Ishikawa (cell line): ENCODE data around the gene U2SURP.

ENCODE experiments used
- CEBPB ChIP-seq: IDR thresholded peaks from 2 replicates; pipeline ENCODE4 v1.6.1; 2012
- CREB1 ChIP-seq: IDR thresholded peaks from 2 replicates; pipeline ENCODE4 v1.6.1; 2012; ENCODE audit warnings: low read depth
- EGR1 ChIP-seq: IDR thresholded peaks from 2 replicates; pipeline ENCODE4 v1.6.1; 2012
- EP300 ChIP-seq: IDR thresholded peaks from 2 replicates; pipeline ENCODE4 v1.6.1; 2012; ENCODE audit warnings: borderline replicate concordance
- FOXM1 ChIP-seq: IDR thresholded peaks from 2 replicates; pipeline ENCODE4 v1.6.1; 2012; ENCODE audit warnings: low read depth, borderline replicate concordance
- NFIC ChIP-seq: IDR thresholded peaks from 2 replicates; pipeline ENCODE4 v1.6.1; 2012
- RAD21 ChIP-seq: IDR thresholded peaks from 2 replicates; pipeline ENCODE4 v1.6.1; 2012; ENCODE audit warnings: low read depth
- TAF1 ChIP-seq: IDR thresholded peaks from 2 replicates; pipeline ENCODE4 v1.6.1; 2012; ENCODE audit warnings: low read depth, mild to moderate bottlenecking
- TCF12 ChIP-seq: IDR thresholded peaks from 2 replicates; pipeline ENCODE4 v1.6.1; 2012; ENCODE audit warnings: low read depth
- TEAD4 ChIP-seq: IDR thresholded peaks from 2 replicates; pipeline ENCODE4 v1.6.1; 2012
- YY1 ChIP-seq: IDR thresholded peaks from 2 replicates; pipeline ENCODE4 v1.6.1; 2012; ENCODE audit warnings: low read depth
- ZBTB7A ChIP-seq: IDR thresholded peaks from 2 replicates; pipeline ENCODE4 v1.6.1; 2012; ENCODE audit warnings: low read depth
- TF ChIP-seq, protein P1 (sequence below): IDR thresholded peaks from 2 replicates; pipeline ENCODE4 v1.6.1; 2012
- TF ChIP-seq, protein P2 (sequence below): IDR thresholded peaks from 2 replicates; pipeline ENCODE4 v1.6.1; 2012; ENCODE audit warnings: low read depth, mild to moderate bottlenecking
- TF ChIP-seq, protein P3 (sequence below): IDR thresholded peaks from 2 replicates; pipeline ENCODE4 v1.6.1; 2012

Gene U2SURP

DNA sequence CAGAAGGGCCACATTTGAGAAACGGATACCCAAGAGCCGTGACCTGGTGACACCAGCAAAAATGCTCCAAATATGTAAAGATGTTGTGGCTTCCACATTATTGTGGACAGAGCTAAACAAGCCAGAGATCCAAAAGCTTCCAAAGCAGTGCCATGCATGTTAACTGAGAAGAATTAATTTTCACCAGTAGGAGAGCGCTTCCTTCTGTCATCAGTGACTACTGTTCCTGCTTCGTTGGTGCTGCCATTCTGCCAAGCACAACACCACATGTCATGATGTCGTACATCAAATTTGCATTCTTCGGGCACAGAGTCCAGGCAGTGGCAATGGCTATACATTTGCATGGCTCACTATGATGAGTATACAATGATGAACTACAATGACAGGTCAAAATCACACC is 99.1 kb downstream of the U2SURP start:
- TF ChIP-seq NFIC (no peak), TCF12 (no peak), YY1 (no peak), CREB1 (no peak), TAF1 (no peak), FOXM1 (no peak), EGR1 (no peak), ZBTB7A (no peak), EP300 (no peak), RAD21 (no peak), CEBPB (no peak), TEAD4 (no peak)
- TF ChIP-seq, protein P1, sequence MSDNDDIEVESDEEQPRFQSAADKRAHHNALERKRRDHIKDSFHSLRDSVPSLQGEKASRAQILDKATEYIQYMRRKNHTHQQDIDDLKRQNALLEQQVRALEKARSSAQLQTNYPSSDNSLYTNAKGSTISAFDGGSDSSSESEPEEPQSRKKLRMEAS, result no peak
- TF ChIP-seq, protein P2, sequence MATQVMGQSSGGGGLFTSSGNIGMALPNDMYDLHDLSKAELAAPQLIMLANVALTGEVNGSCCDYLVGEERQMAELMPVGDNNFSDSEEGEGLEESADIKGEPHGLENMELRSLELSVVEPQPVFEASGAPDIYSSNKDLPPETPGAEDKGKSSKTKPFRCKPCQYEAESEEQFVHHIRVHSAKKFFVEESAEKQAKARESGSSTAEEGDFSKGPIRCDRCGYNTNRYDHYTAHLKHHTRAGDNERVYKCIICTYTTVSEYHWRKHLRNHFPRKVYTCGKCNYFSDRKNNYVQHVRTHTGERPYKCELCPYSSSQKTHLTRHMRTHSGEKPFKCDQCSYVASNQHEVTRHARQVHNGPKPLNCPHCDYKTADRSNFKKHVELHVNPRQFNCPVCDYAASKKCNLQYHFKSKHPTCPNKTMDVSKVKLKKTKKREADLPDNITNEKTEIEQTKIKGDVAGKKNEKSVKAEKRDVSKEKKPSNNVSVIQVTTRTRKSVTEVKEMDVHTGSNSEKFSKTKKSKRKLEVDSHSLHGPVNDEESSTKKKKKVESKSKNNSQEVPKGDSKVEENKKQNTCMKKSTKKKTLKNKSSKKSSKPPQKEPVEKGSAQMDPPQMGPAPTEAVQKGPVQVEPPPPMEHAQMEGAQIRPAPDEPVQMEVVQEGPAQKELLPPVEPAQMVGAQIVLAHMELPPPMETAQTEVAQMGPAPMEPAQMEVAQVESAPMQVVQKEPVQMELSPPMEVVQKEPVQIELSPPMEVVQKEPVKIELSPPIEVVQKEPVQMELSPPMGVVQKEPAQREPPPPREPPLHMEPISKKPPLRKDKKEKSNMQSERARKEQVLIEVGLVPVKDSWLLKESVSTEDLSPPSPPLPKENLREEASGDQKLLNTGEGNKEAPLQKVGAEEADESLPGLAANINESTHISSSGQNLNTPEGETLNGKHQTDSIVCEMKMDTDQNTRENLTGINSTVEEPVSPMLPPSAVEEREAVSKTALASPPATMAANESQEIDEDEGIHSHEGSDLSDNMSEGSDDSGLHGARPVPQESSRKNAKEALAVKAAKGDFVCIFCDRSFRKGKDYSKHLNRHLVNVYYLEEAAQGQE, result no peak
- TF ChIP-seq, protein P3, sequence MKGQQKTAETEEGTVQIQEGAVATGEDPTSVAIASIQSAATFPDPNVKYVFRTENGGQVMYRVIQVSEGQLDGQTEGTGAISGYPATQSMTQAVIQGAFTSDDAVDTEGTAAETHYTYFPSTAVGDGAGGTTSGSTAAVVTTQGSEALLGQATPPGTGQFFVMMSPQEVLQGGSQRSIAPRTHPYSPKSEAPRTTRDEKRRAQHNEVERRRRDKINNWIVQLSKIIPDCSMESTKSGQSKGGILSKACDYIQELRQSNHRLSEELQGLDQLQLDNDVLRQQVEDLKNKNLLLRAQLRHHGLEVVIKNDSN, result no peak

DNA sequence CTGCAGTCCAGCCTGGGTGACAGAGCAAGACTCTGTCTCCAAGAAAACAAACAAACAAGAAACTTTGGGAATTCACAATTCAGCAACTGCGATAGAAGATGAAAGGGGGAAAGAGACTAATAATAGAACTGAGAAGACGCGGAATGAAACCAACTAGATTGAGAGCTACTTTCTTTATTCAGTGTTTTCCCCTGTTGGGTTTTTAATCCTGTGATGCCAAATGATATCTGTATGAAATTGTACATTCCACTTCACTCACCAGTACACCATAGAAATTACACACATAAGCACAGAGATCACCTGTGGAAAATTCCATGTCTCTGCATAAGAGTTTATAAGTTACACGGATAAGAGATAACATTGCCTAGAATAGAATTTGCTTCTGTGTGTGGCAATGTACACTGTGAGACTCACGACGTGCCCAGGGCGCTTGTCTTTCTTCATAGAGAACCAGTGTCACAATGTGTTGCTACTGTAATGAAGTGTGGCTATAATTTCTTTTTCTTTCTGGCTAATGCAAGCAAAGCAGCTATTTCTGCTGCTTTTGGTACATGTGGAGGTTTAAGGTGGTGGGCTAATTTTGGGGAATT is 100.5 kb downstream of the U2SURP start:
- TF ChIP-seq TAF1 (no peak), RAD21 (no peak), ZBTB7A (no peak), TCF12 (no peak), CREB1 (no peak), CEBPB (no peak), YY1 (no peak), NFIC (no peak), EGR1 (no peak), EP300 (no peak), FOXM1 (no peak), TEAD4 (no peak)
- TF ChIP-seq, protein P2, result no peak
- TF ChIP-seq, protein P3, result no peak
- TF ChIP-seq, protein P1, result no peak

DNA sequence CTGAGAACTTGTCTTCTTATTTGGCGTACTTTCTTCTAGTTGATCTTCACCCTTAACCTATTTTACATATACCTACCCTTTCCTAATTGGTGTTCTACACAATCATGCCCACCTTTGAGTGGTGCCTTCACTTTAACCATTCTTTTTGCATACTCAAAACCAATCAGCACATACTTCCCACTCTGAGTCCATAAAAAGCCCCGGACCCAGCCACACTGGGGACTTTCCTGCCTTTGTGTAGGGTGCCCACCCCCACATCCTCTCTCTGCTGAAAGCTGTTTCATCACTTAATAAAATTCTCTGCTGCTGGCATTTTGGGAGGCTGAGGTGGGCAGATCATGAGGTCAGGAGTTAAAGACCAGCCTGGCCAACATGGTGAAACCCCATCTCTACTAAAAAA is 102.3 kb downstream of the U2SURP start:
- TF ChIP-seq, protein P2, result no peak
- TF ChIP-seq NFIC (no peak), CEBPB (no peak), TCF12 (no peak), ZBTB7A (no peak), EP300 (no peak), CREB1 (no peak), EGR1 (no peak), RAD21 (no peak), FOXM1 (no peak), YY1 (no peak), TAF1 (no peak), TEAD4 (no peak)
- TF ChIP-seq, protein P3, result no peak
- TF ChIP-seq, protein P1, result no peak

DNA sequence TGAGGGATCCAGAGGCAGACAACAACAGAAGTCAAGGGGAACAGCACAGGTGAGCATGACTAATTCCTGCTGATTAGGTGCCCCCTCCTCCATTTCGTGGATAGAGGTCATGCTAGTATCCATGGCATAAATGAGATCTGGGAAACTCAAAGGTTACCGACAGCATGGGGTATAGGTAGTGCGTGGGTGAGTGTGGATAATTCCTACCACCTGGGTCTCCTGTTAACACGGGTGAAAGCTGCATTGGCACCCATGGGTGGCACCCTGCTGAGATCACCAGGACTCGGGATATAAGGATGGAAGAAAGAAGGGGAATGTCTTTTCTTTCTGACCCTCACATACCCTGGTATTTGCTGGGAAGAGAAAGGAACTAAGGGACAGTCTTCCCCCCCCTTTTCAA is 103.8 kb downstream of the U2SURP start:
- TF ChIP-seq ZBTB7A, result no peak
- TF ChIP-seq, protein P2, result no peak
- no peak for TF ChIP-seq EP300
